ENCODE measurements around the gene ANKRD55. TPM values are rescaled to one million over a fixed set of nuclear protein-coding genes. Genes with fewer than 3 reads are reported as not detected.
A peak's percentile ranks its signal among the peaks of the same experiment; 100 is the strongest.

The ANKRD55 gene
- total RNA-seq, 1 donor from 2014 or later: 0.74 TPM

DNA sequence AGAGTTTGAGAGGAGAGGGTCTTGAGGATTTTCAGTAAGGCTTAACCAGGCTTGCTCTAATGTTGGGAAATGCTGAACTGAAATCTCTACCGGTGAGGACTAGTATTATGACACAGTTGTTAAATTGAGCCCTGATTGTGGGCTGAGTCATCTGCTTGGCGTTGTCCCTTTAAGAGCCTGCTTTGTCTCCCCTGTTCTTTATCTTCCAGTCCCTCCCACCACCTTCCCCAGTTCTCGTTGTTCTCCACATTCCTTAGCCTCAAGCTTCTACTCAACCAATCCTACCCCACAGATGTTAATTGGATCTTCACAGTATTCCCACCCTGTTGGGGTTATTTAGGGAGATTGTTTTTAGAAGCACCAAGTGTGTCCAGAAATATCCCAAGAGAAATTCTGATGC is 57.6 kb downstream of the ANKRD55 start:
- DNase-seq (ENCODE audit: extremely low spot score in 2 of 2): no peak
- Histone ChIP-seq H3K27ac (peak overlapping the region; percentile 62), H3K36me3 (no peaks in the 10 kb centered on the region), H3K9me3 (no peaks in the 10 kb centered on the region), H3K27me3 (no peaks in the 10 kb centered on the region), H3K4me1 (peaks cover 21% of the 10 kb centered on the region), H3K4me3 (no peak overlapping the region)
- TF ChIP-seq POLR2A (IDR thresholded peaks at IDR 0.05): no peak
- TF ChIP-seq, protein P1, sequence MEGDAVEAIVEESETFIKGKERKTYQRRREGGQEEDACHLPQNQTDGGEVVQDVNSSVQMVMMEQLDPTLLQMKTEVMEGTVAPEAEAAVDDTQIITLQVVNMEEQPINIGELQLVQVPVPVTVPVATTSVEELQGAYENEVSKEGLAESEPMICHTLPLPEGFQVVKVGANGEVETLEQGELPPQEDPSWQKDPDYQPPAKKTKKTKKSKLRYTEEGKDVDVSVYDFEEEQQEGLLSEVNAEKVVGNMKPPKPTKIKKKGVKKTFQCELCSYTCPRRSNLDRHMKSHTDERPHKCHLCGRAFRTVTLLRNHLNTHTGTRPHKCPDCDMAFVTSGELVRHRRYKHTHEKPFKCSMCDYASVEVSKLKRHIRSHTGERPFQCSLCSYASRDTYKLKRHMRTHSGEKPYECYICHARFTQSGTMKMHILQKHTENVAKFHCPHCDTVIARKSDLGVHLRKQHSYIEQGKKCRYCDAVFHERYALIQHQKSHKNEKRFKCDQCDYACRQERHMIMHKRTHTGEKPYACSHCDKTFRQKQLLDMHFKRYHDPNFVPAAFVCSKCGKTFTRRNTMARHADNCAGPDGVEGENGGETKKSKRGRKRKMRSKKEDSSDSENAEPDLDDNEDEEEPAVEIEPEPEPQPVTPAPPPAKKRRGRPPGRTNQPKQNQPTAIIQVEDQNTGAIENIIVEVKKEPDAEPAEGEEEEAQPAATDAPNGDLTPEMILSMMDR (IDR thresholded peaks at IDR 0.05): no peak
- TF ChIP-seq POLR2AphosphoS5 (IDR thresholded peaks at IDR 0.05; ENCODE audit: insufficient read depth in 1 of 2, low read depth in 1 of 2): no peak
- intact Hi-C loops (cut with DNase I): no loop called here

DNA sequence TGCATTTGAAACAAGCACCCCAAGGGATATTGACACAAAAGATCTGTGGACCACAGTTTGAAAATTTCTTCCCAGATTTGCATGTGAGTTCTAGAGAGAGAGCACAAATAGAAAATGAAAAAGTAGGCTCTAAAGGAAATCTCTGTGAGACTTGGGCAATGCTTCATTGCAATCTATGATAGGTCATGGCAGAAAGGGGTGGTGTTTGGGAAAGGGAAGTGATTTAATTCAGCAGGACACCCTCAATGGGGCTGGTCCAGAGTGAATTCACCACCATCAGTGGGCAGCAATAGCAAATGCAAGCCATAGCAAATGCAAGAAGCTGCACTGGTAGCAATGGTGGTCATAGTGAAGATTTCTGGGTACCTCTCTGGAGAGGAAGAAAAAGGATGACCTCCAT is 58.1 kb downstream of the ANKRD55 start:
- peaks cover 26% of the 10 kb centered on the region for H3K4me1 ChIP-seq
- intact Hi-C loops (cut with DNase I): no loop called here
- DNase-seq (ENCODE audit: extremely low spot score in 2 of 2): no peak
- peak overlapping the region; percentile 62 for H3K27ac ChIP-seq
- H3K9me3 ChIP-seq: no peaks in the 10 kb centered on the region
- no peak overlapping the region for H3K4me3 ChIP-seq
- no peaks in the 10 kb centered on the region for H3K27me3 ChIP-seq
- TF ChIP-seq POLR2AphosphoS5 (IDR thresholded peaks at IDR 0.05; ENCODE audit: insufficient read depth in 1 of 2, low read depth in 1 of 2) (no peak), POLR2A (IDR thresholded peaks at IDR 0.05) (no peak)
- no peaks in the 10 kb centered on the region for H3K36me3 ChIP-seq

DNA sequence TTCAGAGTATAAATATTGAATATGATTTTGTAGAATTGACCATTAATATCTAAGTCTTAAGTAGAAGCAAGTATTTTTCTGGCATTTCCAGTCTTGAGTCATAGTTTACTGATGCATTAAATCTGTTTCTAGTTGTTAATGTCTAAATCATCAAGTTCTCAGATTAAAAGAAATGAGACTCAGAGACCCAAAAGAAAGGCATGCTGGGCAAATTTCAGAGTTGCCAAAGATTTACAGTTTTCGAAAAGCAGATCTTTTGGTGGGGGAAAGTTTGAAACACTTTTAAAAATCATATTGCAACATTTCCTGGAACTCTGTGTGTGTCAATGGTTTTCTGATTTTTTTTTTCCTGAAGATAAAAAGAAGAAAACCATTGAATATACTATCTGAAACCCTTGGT is 60.9 kb downstream of the ANKRD55 start:
- Histone ChIP-seq H3K27me3 (no peaks in the 10 kb centered on the region), H3K27ac (no peak overlapping the region), H3K4me1 (peaks cover 21% of the 10 kb centered on the region), H3K36me3 (no peaks in the 10 kb centered on the region), H3K4me3 (no peak overlapping the region), H3K9me3 (no peaks in the 10 kb centered on the region)
- no peak for DNase-seq (ENCODE audit: extremely low spot score in 2 of 2)
- TF ChIP-seq, protein P1 (IDR thresholded peaks at IDR 0.05): no peak
- no peak for TF ChIP-seq POLR2AphosphoS5 (IDR thresholded peaks at IDR 0.05; ENCODE audit: insufficient read depth in 1 of 2, low read depth in 1 of 2)
- TF ChIP-seq POLR2A (IDR thresholded peaks at IDR 0.05): no peak
- intact Hi-C loops (cut with DNase I): no loop called here

DNA sequence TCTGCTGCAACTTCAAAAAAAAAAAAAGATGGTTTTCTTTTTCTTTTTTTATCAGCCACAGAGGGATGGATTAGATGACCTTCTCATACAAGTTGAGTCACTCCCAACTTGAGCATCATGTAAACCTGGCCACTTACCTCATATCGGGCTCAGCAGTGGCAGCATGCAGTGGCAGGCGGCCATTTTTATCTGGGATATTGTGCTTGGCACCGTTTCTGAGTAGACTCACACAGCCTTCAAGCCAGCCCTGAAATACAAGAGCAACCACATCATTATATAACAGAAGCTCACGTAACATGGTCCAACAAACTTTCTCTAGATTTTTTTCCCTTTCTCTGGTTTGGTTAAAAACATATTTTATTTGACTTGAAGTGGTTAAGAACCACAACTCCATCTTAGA is 62.6 kb downstream of the ANKRD55 start:
- Histone ChIP-seq H3K9me3 (no peaks in the 10 kb centered on the region), H3K27me3 (no peaks in the 10 kb centered on the region), H3K4me1 (peaks cover 8% of the 10 kb centered on the region), H3K36me3 (no peaks in the 10 kb centered on the region), H3K27ac (no peak overlapping the region), H3K4me3 (no peak overlapping the region)
- DNase-seq (ENCODE audit: extremely low spot score in 2 of 2): no peak
- no peak for TF ChIP-seq POLR2AphosphoS5 (IDR thresholded peaks at IDR 0.05; ENCODE audit: insufficient read depth in 1 of 2, low read depth in 1 of 2)
- TF ChIP-seq POLR2A (IDR thresholded peaks at IDR 0.05): no peak
- TF ChIP-seq, protein P1 (IDR thresholded peaks at IDR 0.05): no peak
- intact Hi-C loops (cut with DNase I): no loop called here

DNA sequence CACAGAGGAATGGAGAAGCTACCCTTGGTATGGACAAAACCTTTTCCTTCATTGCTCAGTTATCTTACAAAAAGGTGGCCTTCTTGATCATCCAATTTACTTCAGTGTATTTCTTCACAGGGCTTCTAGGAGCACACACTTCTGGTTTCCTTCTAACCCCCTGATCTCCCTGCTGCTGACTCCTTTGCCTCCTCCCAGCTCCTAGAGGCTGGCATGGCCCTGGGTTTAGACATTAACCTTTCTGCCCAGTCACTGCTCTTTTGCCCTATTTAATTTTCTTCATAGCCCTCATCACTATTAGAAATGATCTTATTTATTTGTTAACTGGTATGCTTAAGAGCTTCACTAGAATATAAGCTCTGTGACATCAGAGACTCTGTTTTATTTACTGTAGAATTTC is 63.2 kb downstream of the ANKRD55 start:
- H3K27me3 ChIP-seq: no peaks in the 10 kb centered on the region
- no peaks in the 10 kb centered on the region for H3K36me3 ChIP-seq
- DNase-seq (ENCODE audit: extremely low spot score in 2 of 2): no peak
- H3K4me1 ChIP-seq: peaks cover 8% of the 10 kb centered on the region
- TF ChIP-seq, protein P1 (IDR thresholded peaks at IDR 0.05): no peak
- TF ChIP-seq POLR2AphosphoS5 (IDR thresholded peaks at IDR 0.05; ENCODE audit: insufficient read depth in 1 of 2, low read depth in 1 of 2) (no peak), POLR2A (IDR thresholded peaks at IDR 0.05) (no peak)
- H3K9me3 ChIP-seq: no peaks in the 10 kb centered on the region
- H3K27ac ChIP-seq: no peak overlapping the region
- intact Hi-C loops (cut with DNase I): no loop called here
- no peak overlapping the region for H3K4me3 ChIP-seq
